NB4 (cell line): ENCODE measurements around the gene JPH3.
A peak's percentile ranks its signal among the peaks of the same experiment; 100 is the strongest.

Experiments
- DNase-seq: peaks from one replicate; pipeline ENCODE4 v3.0.0; 2010; ENCODE audit warnings: low read depth
- H3K4me3 ChIP-seq: one replicate; pipeline ENCODE4 v1.5.1; 2011; ENCODE audit warnings: mild to moderate bottlenecking, low read depth, low read length, moderate library complexity
- MYC ChIP-seq: IDR thresholded peaks from 2 replicates; pipeline ENCODE4 v1.6.1; 2011; ENCODE audit warnings: low read depth, low read length
- POLR2A ChIP-seq: IDR thresholded peaks from 2 replicates; pipeline ENCODE4 v1.6.1; 2011; ENCODE audit warnings: mild to moderate bottlenecking; ENCODE audit not compliant: insufficient read length; ENCODE audit errors: extremely low read depth
- TF ChIP-seq, protein P1 (sequence below): IDR thresholded peaks from 2 replicates; pipeline ENCODE4 v1.6.1; 2011; ENCODE audit warnings: low read depth, low read length
- TF ChIP-seq, protein P2 (sequence below): IDR thresholded peaks from one replicate; pipeline ENCODE4 v1.5.1; 2012; ENCODE audit warnings: low read depth, low read length

Gene JPH3

DNA sequence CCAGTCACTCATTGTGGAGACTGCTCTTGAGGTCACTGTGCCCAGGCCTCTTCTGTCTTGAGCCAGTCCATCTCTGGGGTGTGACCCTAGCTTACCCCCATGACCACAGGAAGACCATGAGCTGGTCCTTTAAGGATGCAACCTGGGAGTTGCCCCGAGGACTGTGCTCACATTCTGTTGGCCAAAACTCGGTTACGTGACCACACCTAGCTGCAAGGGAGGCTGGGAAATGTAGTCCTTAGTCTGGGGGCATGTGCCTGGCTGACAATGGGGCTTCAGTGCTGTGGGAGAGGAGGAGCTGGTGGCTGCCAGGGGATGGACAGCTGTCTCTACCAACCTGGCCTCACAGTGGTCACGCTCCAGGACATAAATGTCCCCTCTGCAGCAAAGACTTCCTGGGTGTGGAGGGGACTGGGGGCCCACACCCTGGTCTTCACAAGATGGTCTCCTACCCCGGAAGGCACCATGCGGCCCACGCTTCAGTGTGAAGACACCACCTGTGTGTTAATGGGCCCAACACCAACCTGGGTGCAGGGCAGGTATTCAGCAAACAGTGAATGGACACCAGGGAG, 55.4 kb downstream of the JPH3 start:
- DNase-seq: peak; percentile 64
- TF ChIP-seq, protein P1, sequence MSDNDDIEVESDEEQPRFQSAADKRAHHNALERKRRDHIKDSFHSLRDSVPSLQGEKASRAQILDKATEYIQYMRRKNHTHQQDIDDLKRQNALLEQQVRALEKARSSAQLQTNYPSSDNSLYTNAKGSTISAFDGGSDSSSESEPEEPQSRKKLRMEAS: peak; percentile 32; the same call in 1 of the 2 replicates
- TF ChIP-seq, protein P2, sequence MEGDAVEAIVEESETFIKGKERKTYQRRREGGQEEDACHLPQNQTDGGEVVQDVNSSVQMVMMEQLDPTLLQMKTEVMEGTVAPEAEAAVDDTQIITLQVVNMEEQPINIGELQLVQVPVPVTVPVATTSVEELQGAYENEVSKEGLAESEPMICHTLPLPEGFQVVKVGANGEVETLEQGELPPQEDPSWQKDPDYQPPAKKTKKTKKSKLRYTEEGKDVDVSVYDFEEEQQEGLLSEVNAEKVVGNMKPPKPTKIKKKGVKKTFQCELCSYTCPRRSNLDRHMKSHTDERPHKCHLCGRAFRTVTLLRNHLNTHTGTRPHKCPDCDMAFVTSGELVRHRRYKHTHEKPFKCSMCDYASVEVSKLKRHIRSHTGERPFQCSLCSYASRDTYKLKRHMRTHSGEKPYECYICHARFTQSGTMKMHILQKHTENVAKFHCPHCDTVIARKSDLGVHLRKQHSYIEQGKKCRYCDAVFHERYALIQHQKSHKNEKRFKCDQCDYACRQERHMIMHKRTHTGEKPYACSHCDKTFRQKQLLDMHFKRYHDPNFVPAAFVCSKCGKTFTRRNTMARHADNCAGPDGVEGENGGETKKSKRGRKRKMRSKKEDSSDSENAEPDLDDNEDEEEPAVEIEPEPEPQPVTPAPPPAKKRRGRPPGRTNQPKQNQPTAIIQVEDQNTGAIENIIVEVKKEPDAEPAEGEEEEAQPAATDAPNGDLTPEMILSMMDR: no peak
- no peak overlapping the region for H3K4me3 ChIP-seq

DNA sequence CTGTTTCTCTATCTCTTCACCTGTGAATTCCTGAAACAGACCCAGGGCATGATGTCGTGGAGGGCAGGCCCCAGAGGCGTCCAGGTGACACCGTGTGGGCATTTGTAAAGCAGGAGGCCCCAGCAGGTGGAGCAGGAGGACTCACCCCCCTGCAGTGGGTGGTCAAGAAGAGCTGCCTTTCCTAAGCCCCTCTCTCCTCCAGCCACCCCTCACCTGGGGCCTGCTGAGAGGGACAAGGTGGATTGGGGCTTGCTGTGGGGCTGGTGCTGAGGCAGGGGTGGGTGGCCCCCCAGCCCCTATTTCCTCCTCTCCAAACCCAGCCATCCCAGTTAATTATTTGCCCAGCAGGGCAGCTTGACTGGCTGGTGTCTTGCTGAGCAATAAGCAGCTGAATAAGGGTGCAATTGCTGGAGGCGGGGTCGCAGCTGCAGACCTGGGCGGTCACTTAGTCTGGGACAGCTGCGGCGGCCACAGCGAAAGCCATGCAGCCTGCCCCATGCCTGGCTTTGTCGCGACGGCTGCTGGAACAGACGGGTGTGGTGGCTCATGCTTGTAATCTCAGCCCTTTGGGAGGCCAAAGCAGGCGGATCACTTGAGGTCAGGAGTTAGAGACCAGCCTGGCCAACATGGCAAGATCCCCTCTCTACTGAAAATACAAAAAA, 56.4 kb downstream of the JPH3 start:
- TF ChIP-seq, protein P2: no peak
- TF ChIP-seq POLR2A: no peak
- no peak for TF ChIP-seq MYC
- TF ChIP-seq, protein P1: no peak
- no peak overlapping the region for H3K4me3 ChIP-seq
- no peak for DNase-seq

DNA sequence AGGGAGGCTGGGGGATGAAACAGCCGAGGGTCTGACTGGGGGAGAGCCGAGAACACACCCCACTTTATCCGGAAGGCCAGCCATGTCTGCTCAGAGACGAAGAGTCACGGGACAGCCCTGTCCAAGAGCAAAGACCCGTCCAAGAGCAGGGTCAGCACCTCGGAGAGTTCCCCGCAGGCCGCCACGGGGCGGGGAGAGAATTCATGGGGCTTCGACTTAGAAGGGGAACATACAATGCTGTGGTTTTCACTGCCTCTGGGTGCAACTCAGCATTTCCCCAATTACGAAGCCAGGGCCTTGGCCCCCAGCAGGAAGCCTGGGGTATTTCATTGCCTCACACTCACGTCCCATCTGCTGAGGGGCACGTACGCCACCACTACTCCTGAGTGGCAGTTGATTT, 59.3 kb downstream of the JPH3 start:
- TF ChIP-seq MYC (peak; percentile 67), POLR2A (no peak)
- TF ChIP-seq, protein P2: peak; percentile 36
- TF ChIP-seq, protein P1: peak; percentile 88
- peak; percentile 96 for DNase-seq
- no peak overlapping the region for H3K4me3 ChIP-seq

DNA sequence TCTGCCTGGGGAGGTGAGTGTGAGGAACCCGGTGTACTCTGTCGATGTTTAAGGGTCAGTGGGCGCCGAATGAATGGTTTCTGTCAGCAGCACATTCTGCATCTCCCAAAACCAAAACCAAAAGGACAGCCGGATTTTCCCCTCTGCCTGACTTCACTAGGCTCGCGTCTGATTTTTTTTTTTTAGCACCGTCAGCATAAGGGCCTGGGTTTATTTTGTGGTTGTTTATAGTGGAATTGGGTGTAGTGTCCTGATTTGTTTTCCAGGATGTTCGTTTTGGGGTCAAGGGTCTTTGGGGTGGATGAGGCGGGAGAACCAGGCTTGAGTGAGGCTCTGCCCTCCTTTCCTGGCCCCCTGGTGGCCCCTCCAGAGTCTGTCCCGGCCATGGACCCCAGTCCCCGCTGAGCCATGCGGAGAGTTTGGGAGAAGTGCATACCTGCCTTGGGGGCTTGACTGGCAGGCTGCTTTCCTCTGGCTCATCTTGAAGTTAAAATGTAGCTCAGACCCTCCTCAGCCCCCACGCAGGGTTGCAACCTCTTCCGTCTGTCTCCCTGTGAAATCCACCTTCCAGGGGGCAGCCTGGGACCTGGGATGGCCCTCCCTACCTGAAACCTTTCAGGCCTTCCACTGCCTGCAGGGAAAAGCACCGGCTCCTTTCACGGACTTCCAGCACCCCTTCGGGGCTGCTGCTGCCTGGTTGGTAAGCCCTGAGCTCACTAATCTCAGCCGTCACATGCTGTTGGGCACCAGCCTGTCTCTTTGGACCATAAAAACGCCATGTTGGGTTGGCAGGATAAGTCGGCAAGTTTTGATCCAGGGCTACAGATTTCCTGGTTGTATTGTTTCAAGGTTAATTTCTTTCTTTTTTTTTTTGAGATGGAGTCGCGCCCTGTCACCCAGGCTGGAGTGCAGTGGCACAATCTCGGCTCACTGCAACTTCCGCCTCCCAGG, 60.2 kb downstream of the JPH3 start:
- no peak for DNase-seq
- TF ChIP-seq, protein P1: no peak
- TF ChIP-seq, protein P2: peak; percentile 15

DNA sequence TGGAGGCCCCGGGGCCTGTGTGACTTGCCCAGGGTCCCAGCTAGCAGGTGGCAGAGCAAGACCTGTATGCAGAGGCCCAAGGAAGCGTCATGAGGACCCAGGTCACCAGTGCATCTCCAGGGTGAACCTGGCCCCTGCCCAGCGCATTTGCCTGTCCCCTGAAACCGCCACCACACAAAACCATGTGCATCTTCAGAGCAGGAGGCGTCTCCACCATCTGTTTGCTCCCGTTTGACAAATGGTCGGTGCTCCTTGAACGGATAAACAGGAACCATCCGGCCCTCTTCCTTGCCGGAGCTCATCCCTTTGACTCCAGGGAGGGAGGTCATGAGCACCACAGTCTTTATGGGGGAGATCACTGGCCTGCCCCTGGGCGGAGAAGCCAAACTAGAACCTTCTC, 62.5 kb downstream of the JPH3 start:
- no peak for TF ChIP-seq POLR2A
- TF ChIP-seq MYC: no peak
- TF ChIP-seq, protein P1: no peak
- TF ChIP-seq, protein P2: no peak
- H3K4me3 ChIP-seq: no peak overlapping the region
- DNase-seq: no peak

More for the DNA sequence above, 60.2 kb downstream of the JPH3 start:
- no peak overlapping the region for H3K4me3 ChIP-seq
